Activated naive CD4-positive, alpha-beta T cell treated with anti-CD3 and anti-CD28 coated beads, Interleukin-2, amount 10 ng/mL, durations not matched to agents 7 days and 5 days (primary cell): ENCODE results near the gene NR2C2AP.

Source experiments
- CTCF ChIA-PET: fragments of 350-600 bp; sonication (Branson Sonifier 250); formaldehyde crosslinking; loops from one replicate; lab custom pipeline; 2021; ENCODE audit warnings: antibody characterized with exemption; lab: Charles Lee
- DNase-seq: peaks from one replicate; pipeline ENCODE4 v3.0.0-alpha.2; 2020
- H3K27ac Mint-ChIP-seq: one replicate; pipeline ENCODE4 v1.8.0; 2021; ENCODE audit warnings: mild to moderate bottlenecking, moderate library complexity, mixed read lengths
- H3K27me3 Mint-ChIP-seq: one replicate; pipeline ENCODE4 v1.8.0; 2021; ENCODE audit warnings: mild to moderate bottlenecking, mixed read lengths
- H3K36me3 Mint-ChIP-seq: one replicate; pipeline ENCODE4 v1.8.0; 2021; ENCODE audit warnings: mixed read lengths
- H3K4me1 Mint-ChIP-seq: one replicate; pipeline ENCODE4 v1.8.0; 2021; ENCODE audit warnings: mixed read lengths
- H3K4me3 Mint-ChIP-seq: one replicate; pipeline ENCODE4 v1.8.0; 2021; ENCODE audit warnings: mild to moderate bottlenecking, moderate library complexity, mixed read lengths
- H3K9me3 Mint-ChIP-seq: one replicate; pipeline ENCODE4 v1.8.0; 2021; ENCODE audit warnings: mixed read lengths

NR2C2AP gene

GRCh38 chr19:19162495-19162894 is 40.7 kb downstream of the NR2C2AP start:
- H3K36me3 Mint-ChIP-seq = no peaks in the 10 kb centered on the region
- H3K27me3 Mint-ChIP-seq = no peaks in the 10 kb centered on the region
- H3K4me1 Mint-ChIP-seq = no peaks in the 10 kb centered on the region
- no peak overlapping the region for H3K27ac Mint-ChIP-seq
- DNase-seq = no peak
- CTCF ChIA-PET = no interaction called here
- no peaks in the 10 kb centered on the region for H3K9me3 Mint-ChIP-seq
- no peak overlapping the region for H3K4me3 Mint-ChIP-seq

- Mint-ChIP-seq H3K4me3 (no peak overlapping the region), H3K36me3 (peaks cover 2% of the 10 kb centered on the region), H3K9me3 (no peaks in the 10 kb centered on the region), H3K27ac (no peak overlapping the region), H3K4me1 (no peaks in the 10 kb centered on the region), H3K27me3 (no peaks in the 10 kb centered on the region)
- CTCF ChIA-PET = interaction anchor here (1.1 kb wide), 1 partner anchor 14 kb away, joined by 3 read pairs; no protein-coding TSS in a partner anchor
- no peak for DNase-seq
Measured at GRCh38 chr19:19160461-19161035, 42.7 kb downstream of the NR2C2AP start.

GRCh38 chr19:19159534-19159933 is 43.7 kb downstream of the NR2C2AP start:
- no peaks in the 10 kb centered on the region for H3K27me3 Mint-ChIP-seq
- no peak overlapping the region for H3K4me3 Mint-ChIP-seq
- no peak for DNase-seq
- peaks cover 6% of the 10 kb centered on the region for H3K36me3 Mint-ChIP-seq
- no peaks in the 10 kb centered on the region for H3K9me3 Mint-ChIP-seq
- H3K27ac Mint-ChIP-seq = no peak overlapping the region
- H3K4me1 Mint-ChIP-seq = no peaks in the 10 kb centered on the region
- CTCF ChIA-PET = interaction anchor here (4.2 kb wide), 1 partner anchor 15 kb away, joined by 21 read pairs; no protein-coding TSS in a partner anchor

- no peak for DNase-seq
- Mint-ChIP-seq H3K27me3 (no peaks in the 10 kb centered on the region), H3K4me3 (no peak overlapping the region), H3K4me1 (no peaks in the 10 kb centered on the region), H3K27ac (no peak overlapping the region), H3K9me3 (no peaks in the 10 kb centered on the region), H3K36me3 (peaks cover 6% of the 10 kb centered on the region)
- CTCF ChIA-PET = interaction anchor here (4.2 kb wide), 1 partner anchor 17 kb away, joined by 21 read pairs; no protein-coding TSS in a partner anchor
Measured at GRCh38 chr19:19157808-19158207, 45.4 kb downstream of the NR2C2AP start.

- peak overlapping the region; percentile 16 for H3K27ac Mint-ChIP-seq
- no peak for DNase-seq
- peaks cover 6% of the 10 kb centered on the region for H3K36me3 Mint-ChIP-seq
- CTCF ChIA-PET = interaction anchor here (1.3 to 4.2 kb wide), 3 partner anchors 9 to 19 kb away, joined by 4 to 21 read pairs (median 5); no protein-coding TSS in a partner anchor
- H3K4me1 Mint-ChIP-seq = no peaks in the 10 kb centered on the region
- no peak overlapping the region for H3K4me3 Mint-ChIP-seq
- no peaks in the 10 kb centered on the region for H3K9me3 Mint-ChIP-seq
- no peaks in the 10 kb centered on the region for H3K27me3 Mint-ChIP-seq
Measured at GRCh38 chr19:19155495-19156219, 47.6 kb downstream of the NR2C2AP start.

- no peaks in the 10 kb centered on the region for H3K9me3 Mint-ChIP-seq
- H3K36me3 Mint-ChIP-seq = peaks cover 6% of the 10 kb centered on the region
- CTCF ChIA-PET = interaction anchor here (1.2 kb wide), 1 partner anchor 9 kb away, joined by 4 read pairs; no protein-coding TSS in a partner anchor
- H3K27me3 Mint-ChIP-seq = no peaks in the 10 kb centered on the region
- DNase-seq = no peak
- H3K27ac Mint-ChIP-seq = no peak overlapping the region
- no peaks in the 10 kb centered on the region for H3K4me1 Mint-ChIP-seq
- H3K4me3 Mint-ChIP-seq = no peak overlapping the region
Measured at GRCh38 chr19:19154768-19155494, 48.3 kb downstream of the NR2C2AP start.

- no peak overlapping the region for H3K4me3 Mint-ChIP-seq
- CTCF ChIA-PET = no interaction called here
- peaks cover 8% of the 10 kb centered on the region for H3K36me3 Mint-ChIP-seq
- DNase-seq = no peak
- no peaks in the 10 kb centered on the region for H3K9me3 Mint-ChIP-seq
- H3K27ac Mint-ChIP-seq = peak overlapping the region; percentile 37
- no peaks in the 10 kb centered on the region for H3K4me1 Mint-ChIP-seq
- no peaks in the 10 kb centered on the region for H3K27me3 Mint-ChIP-seq
Measured at GRCh38 chr19:19152668-19153384, 50.4 kb downstream of the NR2C2AP start.

- Mint-ChIP-seq H3K4me1 (no peaks in the 10 kb centered on the region), H3K9me3 (no peaks in the 10 kb centered on the region), H3K36me3 (peaks cover 11% of the 10 kb centered on the region), H3K4me3 (no peak overlapping the region), H3K27me3 (no peaks in the 10 kb centered on the region), H3K27ac (no peak overlapping the region)
- CTCF ChIA-PET = no interaction called here
- DNase-seq = no peak
Measured at GRCh38 chr19:19151418-19151817, 51.8 kb downstream of the NR2C2AP start.
